Chondrocyte (in vitro differentiated cells): ENCODE results near the gene MS4A15. TPM values are rescaled to one million over a fixed set of nuclear protein-coding genes. Genes with fewer than 3 reads are reported as not detected.
"Not testable (repeated sequence)": the region's sequence is repeated elsewhere in the genome, so short reads cannot be mapped to it uniquely, and the experiment has no call there.

Experiments
- DNase-seq: peaks from one replicate; pipeline ENCODE4 v3.0.0; 2021; ENCODE audit warnings: mixed read lengths, low spot score
- H3K27ac Mint-ChIP-seq: one replicate; pipeline ENCODE4 v1.8.0; 2021; ENCODE audit warnings: mild to moderate bottlenecking, moderate library complexity, mixed read lengths; ENCODE audit not compliant: unreplicated experiment
- H3K27me3 Mint-ChIP-seq: 2 replicates; pipeline ENCODE4 v1.8.0; 2021; ENCODE audit warnings: low read depth, mixed read lengths
- H3K36me3 Mint-ChIP-seq: 2 replicates; pipeline ENCODE4 v1.8.0; 2021; ENCODE audit warnings: low read depth, mixed read lengths
- H3K4me1 Mint-ChIP-seq: 2 replicates; pipeline ENCODE4 v1.8.0; 2021; ENCODE audit warnings: low read depth, mild to moderate bottlenecking, mixed read lengths
- H3K4me3 Mint-ChIP-seq: one replicate; pipeline ENCODE4 v1.8.0; 2021; ENCODE audit warnings: mild to moderate bottlenecking, moderate library complexity, mixed read lengths; ENCODE audit not compliant: unreplicated experiment
- H3K9me3 Mint-ChIP-seq: 2 replicates; pipeline ENCODE4 v1.8.0; 2021; ENCODE audit warnings: low read depth, mixed read lengths
- long read RNA-seq: library from polyadenylated mRNA; stranded (forward); transcript quantifications from one replicate; pipeline ENCODE4 v2.0.0, GENCODE V29; 2021
- total RNA-seq: library from RNA; stranded (reverse); gene quantifications from 3 replicates; pipeline ENCODE4 v1.2.1, GENCODE V29; 2021
- TF ChIP-seq, protein P1 (sequence below): fragments of 200-600 bp; sonication (generic); IDR thresholded peaks from 2 replicates; pipeline ENCODE4 v1.5.0; 2021; ENCODE audit warnings: antibody characterized with exemption, mild to moderate bottlenecking, moderate library complexity

MS4A15 gene, protein sequence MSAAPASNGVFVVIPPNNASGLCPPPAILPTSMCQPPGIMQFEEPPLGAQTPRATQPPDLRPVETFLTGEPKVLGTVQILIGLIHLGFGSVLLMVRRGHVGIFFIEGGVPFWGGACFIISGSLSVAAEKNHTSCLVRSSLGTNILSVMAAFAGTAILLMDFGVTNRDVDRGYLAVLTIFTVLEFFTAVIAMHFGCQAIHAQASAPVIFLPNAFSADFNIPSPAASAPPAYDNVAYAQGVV
- total RNA-seq = not detected in 3 replicates
- long read RNA-seq = 0 reads

DNA sequence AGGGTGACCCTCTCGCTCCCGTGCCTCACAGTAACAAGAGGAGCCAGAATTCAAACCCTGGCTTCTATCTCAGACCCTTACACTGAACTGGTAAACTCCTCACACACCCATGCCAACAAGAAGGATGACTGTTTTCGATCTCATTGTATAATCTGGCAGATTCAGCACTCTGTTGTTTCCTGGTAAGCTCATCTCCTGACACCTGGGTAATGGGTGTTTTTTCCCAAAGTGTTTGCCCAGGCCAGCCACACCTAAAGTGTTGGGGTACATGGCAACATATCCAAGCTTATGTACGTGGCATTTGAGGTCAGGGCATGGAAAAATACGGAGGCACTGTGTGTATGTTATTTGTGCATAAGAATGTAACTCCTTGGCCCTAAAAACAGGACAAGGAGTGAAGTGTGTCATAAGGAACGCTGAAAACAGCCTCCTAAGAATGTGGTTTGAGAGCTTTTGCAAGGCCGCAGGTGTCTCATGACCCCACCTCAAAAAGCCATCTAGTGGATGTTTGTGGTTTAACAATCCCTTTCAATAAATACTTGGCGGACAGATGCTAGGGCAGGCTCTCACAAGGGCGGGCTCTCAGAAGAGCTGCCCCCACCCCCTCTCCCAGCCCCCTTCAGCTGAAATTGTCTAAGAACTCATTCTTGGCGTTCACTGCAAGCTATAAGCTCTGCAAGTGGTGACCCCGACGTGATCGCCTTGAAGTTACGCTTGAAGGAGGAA lies at the start of gene MS4A15:
Gene MS4A15 (plus strand): TSS at position 561 of the 726 bp plus-strand sequence. CDS start 6,867 bp downstream, outside the sequence.
- Mint-ChIP-seq H3K9me3 (no peaks in the 10 kb centered on the region), H3K36me3 (no peaks in the 10 kb centered on the region), H3K27ac (no peak within 1 kb of the TSS), H3K4me1 (no peaks in the 10 kb centered on the region), H3K27me3 (peaks cover 67% of the 10 kb centered on the region), H3K4me3 (no peak within 1 kb of the TSS)
- no peak for DNase-seq
- TF ChIP-seq, protein P1, sequence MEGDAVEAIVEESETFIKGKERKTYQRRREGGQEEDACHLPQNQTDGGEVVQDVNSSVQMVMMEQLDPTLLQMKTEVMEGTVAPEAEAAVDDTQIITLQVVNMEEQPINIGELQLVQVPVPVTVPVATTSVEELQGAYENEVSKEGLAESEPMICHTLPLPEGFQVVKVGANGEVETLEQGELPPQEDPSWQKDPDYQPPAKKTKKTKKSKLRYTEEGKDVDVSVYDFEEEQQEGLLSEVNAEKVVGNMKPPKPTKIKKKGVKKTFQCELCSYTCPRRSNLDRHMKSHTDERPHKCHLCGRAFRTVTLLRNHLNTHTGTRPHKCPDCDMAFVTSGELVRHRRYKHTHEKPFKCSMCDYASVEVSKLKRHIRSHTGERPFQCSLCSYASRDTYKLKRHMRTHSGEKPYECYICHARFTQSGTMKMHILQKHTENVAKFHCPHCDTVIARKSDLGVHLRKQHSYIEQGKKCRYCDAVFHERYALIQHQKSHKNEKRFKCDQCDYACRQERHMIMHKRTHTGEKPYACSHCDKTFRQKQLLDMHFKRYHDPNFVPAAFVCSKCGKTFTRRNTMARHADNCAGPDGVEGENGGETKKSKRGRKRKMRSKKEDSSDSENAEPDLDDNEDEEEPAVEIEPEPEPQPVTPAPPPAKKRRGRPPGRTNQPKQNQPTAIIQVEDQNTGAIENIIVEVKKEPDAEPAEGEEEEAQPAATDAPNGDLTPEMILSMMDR = peak; percentile 60

DNA sequence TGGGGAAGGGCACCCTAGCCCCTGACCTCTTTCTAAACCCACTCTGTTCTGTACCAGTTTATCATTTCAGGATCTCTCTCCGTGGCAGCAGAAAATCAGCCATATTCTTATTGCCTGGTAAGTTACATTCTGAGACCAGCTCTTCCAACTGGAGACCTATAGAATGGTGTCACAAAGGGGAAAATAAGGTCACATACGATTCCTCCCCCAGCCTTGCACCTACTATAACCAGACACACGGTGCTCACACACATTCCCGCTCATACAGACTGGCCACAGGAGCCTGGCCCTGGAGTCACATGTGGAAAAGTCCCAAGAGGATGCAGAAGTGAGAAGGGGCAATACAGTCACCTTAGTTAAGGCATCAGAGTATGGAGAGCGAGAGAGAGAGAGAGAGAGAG lies 49.7 kb upstream of the MS4A15 start:
- H3K27ac Mint-ChIP-seq = no peak overlapping the region
- H3K4me1 Mint-ChIP-seq = no peaks in the 10 kb centered on the region
- TF ChIP-seq, protein P1 = no peak
- H3K36me3 Mint-ChIP-seq = no peaks in the 10 kb centered on the region
- no peak overlapping the region for H3K4me3 Mint-ChIP-seq
- peaks cover 15% of the 10 kb centered on the region for H3K27me3 Mint-ChIP-seq
- no peaks in the 10 kb centered on the region for H3K9me3 Mint-ChIP-seq
- no peak for DNase-seq

DNA sequence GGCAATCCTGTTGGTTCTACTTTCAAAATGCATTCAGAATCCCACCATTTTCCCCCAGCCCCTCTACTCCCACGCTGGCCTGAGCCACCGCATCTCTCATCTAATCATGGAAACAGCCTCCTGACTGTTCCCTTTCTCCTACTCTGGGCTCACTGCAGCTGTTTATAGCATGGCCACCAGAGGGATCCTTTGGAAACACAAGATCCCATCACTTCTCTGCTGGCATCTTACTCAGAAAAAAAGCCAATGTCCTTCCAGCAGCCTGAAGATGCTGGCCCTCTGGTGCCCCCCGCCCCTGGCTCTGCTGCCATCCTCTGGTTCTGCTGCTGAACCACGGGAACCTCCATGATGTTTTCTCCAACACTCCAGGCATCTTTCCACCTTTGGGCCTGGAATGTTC lies 46.2 kb upstream of the MS4A15 start:
- DNase-seq = no peak
- Mint-ChIP-seq H3K36me3 (no peaks in the 10 kb centered on the region), H3K27me3 (peaks cover 22% of the 10 kb centered on the region), H3K4me1 (no peaks in the 10 kb centered on the region), H3K9me3 (no peaks in the 10 kb centered on the region), H3K27ac (no peak overlapping the region), H3K4me3 (no peak overlapping the region)
- TF ChIP-seq, protein P1 = peak; percentile 18

DNA sequence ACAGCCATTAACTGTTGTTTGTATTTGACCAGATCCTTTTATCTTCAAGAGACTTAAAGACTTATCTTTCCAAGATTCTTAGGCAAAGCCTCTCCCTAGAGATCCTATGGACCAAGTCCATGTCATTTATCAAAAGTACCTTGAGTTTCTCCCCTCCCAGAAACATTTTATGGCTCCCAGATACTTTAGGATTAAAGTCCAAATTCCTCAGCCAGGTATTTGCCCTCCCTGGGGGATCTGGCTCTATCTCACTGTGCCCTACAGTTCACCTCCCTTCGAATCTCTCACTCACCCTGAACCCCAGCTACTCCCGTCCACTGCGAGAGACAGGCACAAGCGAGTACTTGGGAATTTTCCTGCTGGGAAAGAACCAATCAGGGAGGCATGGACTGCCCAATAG lies 45.4 kb upstream of the MS4A15 start:
- no peaks in the 10 kb centered on the region for H3K4me1 Mint-ChIP-seq
- H3K27me3 Mint-ChIP-seq = peaks cover 27% of the 10 kb centered on the region
- H3K4me3 Mint-ChIP-seq = no peak overlapping the region
- H3K27ac Mint-ChIP-seq = no peak overlapping the region
- H3K36me3 Mint-ChIP-seq = no peaks in the 10 kb centered on the region
- no peak for DNase-seq
- TF ChIP-seq, protein P1 = no peak
- no peaks in the 10 kb centered on the region for H3K9me3 Mint-ChIP-seq

DNA sequence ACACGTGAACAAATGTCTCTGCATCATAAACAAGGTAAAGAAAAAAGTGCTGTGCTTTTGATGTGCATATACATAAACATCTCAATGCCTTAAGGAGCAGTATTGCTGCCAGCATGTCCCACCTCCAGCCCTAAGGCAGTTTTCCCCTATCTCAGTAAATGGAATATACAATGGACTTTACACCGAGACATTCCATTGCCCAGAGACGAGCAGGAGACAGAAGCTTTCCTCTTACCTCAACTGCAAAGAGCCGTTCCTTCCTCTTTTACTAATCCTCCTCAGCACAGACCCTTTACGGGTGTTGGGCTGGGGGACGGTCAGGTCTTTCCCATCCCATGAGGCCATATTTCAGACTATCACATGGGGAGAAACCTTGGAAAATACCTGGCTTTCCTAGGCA lies 43.2 kb upstream of the MS4A15 start:
- H3K27ac Mint-ChIP-seq, H3K4me3 Mint-ChIP-seq, H3K4me1 Mint-ChIP-seq, H3K36me3 Mint-ChIP-seq, DNase-seq, H3K9me3 Mint-ChIP-seq: not testable (repeated sequence)
- peaks cover 21% of the 10 kb centered on the region for H3K27me3 Mint-ChIP-seq
